SK-N-SH (cell line): ENCODE data around the gene LCORL. TPM values are rescaled to one million over a fixed set of nuclear protein-coding genes. Genes with fewer than 3 reads are reported as not detected.

Experiments used
- CTCF ChIA-PET: fragments of 300-600, 350-600 bp; formaldehyde crosslinking; extraction: SDS; loops from one replicate; lab custom pipeline; 2021; lab: Yijun Ruan, JAX
- POLR2A ChIA-PET: fragments of 350-600 bp; sonication (Branson Sonifier 250); formaldehyde crosslinking; extraction: SDS; loops from one replicate; lab custom pipeline; 2020; ENCODE audit warnings: antibody characterized with exemption, inconsistent platforms; lab: Yijun Ruan, JAX
- DNase-seq: peaks from one replicate; pipeline ENCODE4 v3.0.0; 2012
- H2AFZ ChIP-seq: fragments of 200-600 bp; sonication (generic); 2 replicates; pipeline ENCODE4 v1.8.1; 2016; ENCODE audit warnings: antibody characterized with exemption, mild to moderate bottlenecking, low read depth
- H3F3A ChIP-seq: fragments of 200-600 bp; sonication (generic); replicated peaks from 2 replicates; pipeline ENCODE3; 2016; ENCODE audit warnings: antibody characterized with exemption, mild to moderate bottlenecking; ENCODE audit not compliant: insufficient read depth
- H3K27ac ChIP-seq, 2 experiments: fragments of 200-500 bp in 1 of 2; fragments of 200-600 bp in 1 of 2; sonication (Bioruptor generic) in 1 of 2; sonication (generic), shearing (Covaris generic) in 1 of 2; 2 replicates each; pipeline versions ENCODE4 v1.5.1 to v1.6.1; 2014 to 2016; ENCODE audit warnings: low read depth in 2 of 2, inconsistent platforms in 1 of 2, low read length in 1 of 2, mild to moderate bottlenecking in 1 of 2, mixed read lengths in 1 of 2
- H3K27me3 ChIP-seq: fragments of 200-600 bp; sonication (generic), shearing (Covaris generic); 2 replicates; pipeline ENCODE4 v1.6.1; 2016; ENCODE audit warnings: mixed run types; ENCODE audit not compliant: insufficient read depth
- H3K36me3 ChIP-seq, 2 experiments: fragments of 200-500 bp in 1 of 2; fragments of 200-600 bp in 1 of 2; sonication (Bioruptor generic) in 1 of 2; sonication (generic) in 1 of 2; replicated peaks in 1 of 2; 2 replicates each; pipeline versions ENCODE3 to v1.5.1; 2014 to 2016; ENCODE audit warnings: low read length in 1 of 2, mild to moderate bottlenecking in 1 of 2; ENCODE audit not compliant: insufficient read depth in 2 of 2, control insufficient read depth in 1 of 2
- H3K4me1 ChIP-seq, 2 experiments: fragments of 200-500 bp in 1 of 2; fragments of 200-600 bp in 1 of 2; sonication (Bioruptor generic) in 1 of 2; sonication (generic), shearing (Covaris generic) in 1 of 2; 2 replicates each; pipeline versions ENCODE4 v1.5.1 to v1.6.1; 2014 to 2016; ENCODE audit warnings: low read depth in 1 of 2, low read length in 1 of 2, mixed run types in 1 of 2; ENCODE audit not compliant: insufficient read depth in 2 of 2, control insufficient read depth in 1 of 2
- H3K4me2 ChIP-seq: fragments of 200-600 bp; sonication (generic), shearing (Covaris generic); 2 replicates; pipeline ENCODE4 v1.6.1; 2017; ENCODE audit warnings: mixed run types
- H3K4me3 ChIP-seq, 2 experiments: fragments of 200-500 bp in 1 of 2; fragments of 200-600 bp in 1 of 2; sonication (Bioruptor generic) in 1 of 2; sonication (generic), shearing (Covaris generic) in 1 of 2; 2 replicates each; pipeline versions ENCODE4 v1.5.1 to v1.8.1; 2014 to 2016; ENCODE audit warnings: low read depth in 2 of 2, inconsistent platforms in 1 of 2, low read length in 1 of 2, mild to moderate bottlenecking in 1 of 2, mixed read lengths in 1 of 2, moderate library complexity in 1 of 2
- H3K79me2 ChIP-seq: fragments of 200-600 bp; sonication (generic); 2 replicates; pipeline ENCODE4 v1.8.1; 2017; ENCODE audit warnings: mild to moderate bottlenecking; ENCODE audit not compliant: insufficient read depth
- H3K9ac ChIP-seq: fragments of 200-600 bp; sonication (generic); 2 replicates; pipeline ENCODE4 v1.6.1; 2017; ENCODE audit warnings: mixed run types
- H3K9me2 ChIP-seq: fragments of 200-600 bp; sonication (generic); 2 replicates; pipeline ENCODE4 v1.6.1; 2017; ENCODE audit warnings: mixed run types
- H3K9me3 ChIP-seq: fragments of 200-600 bp; sonication (generic); 2 replicates; pipeline ENCODE4 v1.6.1; 2017; ENCODE audit warnings: mixed run types, mild to moderate bottlenecking, moderate library complexity
- H4K20me1 ChIP-seq: fragments of 200-600 bp; sonication (generic); 2 replicates; pipeline ENCODE4 v1.6.1; 2017; ENCODE audit warnings: mild to moderate bottlenecking, mixed run types; ENCODE audit not compliant: insufficient read depth
- EP300 ChIP-seq, 2 experiments: IDR thresholded peaks; 2 replicates each; pipeline versions ENCODE4 v1.4.0 to v1.6.1; 2012; ENCODE audit warnings: borderline replicate concordance in 1 of 2, low read depth in 1 of 2, low read length in 1 of 2
- FOXJ3 ChIP-seq: sonication (generic); formaldehyde crosslinking; IDR thresholded peaks from 2 replicates; pipeline ENCODE4 v1.5.1; 2020; ENCODE audit warnings: mild to moderate bottlenecking, missing genetic modification reagents
- GABPA ChIP-seq: IDR thresholded peaks from 2 replicates; pipeline ENCODE4 v1.4.0; 2012; ENCODE audit warnings: low read depth, mild to moderate bottlenecking
- GATA2 ChIP-seq: sonication (generic); formaldehyde crosslinking; IDR thresholded peaks from 2 replicates; pipeline ENCODE4 v1.5.0; 2020; ENCODE audit warnings: mild to moderate bottlenecking, missing genetic modification reagents
- MEF2A ChIP-seq: IDR thresholded peaks from 2 replicates; pipeline ENCODE4 v1.4.0; 2012; ENCODE audit warnings: low read depth, borderline replicate concordance
- POLR2AphosphoS5 ChIP-seq: IDR thresholded peaks from 2 replicates; pipeline ENCODE4 v1.6.1; 2012; ENCODE audit warnings: low read depth, low read length
- RAD21 ChIP-seq: IDR thresholded peaks from 2 replicates; pipeline ENCODE4 v1.6.1; 2012; ENCODE audit warnings: mild to moderate bottlenecking, low read length
- RFX5 ChIP-seq: IDR thresholded peaks from 2 replicates; pipeline ENCODE4 v1.6.1; 2012; ENCODE audit warnings: mild to moderate bottlenecking, improper control_type of control experiment, low read length
- SIN3A ChIP-seq: IDR thresholded peaks from 2 replicates; pipeline ENCODE4 v1.6.1; 2012; ENCODE audit warnings: low read depth, mild to moderate bottlenecking, low read length, moderate library complexity, borderline replicate concordance
- TAF1 ChIP-seq: IDR thresholded peaks from 2 replicates; pipeline ENCODE4 v1.6.1; 2012; ENCODE audit warnings: low read depth, mild to moderate bottlenecking, low read length, moderate library complexity, borderline replicate concordance
- TEAD4 ChIP-seq: IDR thresholded peaks from 2 replicates; pipeline ENCODE4 v1.4.0; 2012; ENCODE audit warnings: mild to moderate bottlenecking, borderline replicate concordance; ENCODE audit not compliant: insufficient read depth
- WGBS: methylation state at CpG from one replicate; pipeline ENCODE4 v1.1.6; 2017; ENCODE audit warnings: low lambda C conversion rate; 5-methylcytosine and 5-hydroxymethylcytosine counted together
- polyA plus RNA-seq, 3 experiments: library from polyadenylated mRNA; depleted of rRNA; stranded (reverse); fragments of >200 nt; gene quantifications; 2 replicates each; pipeline ENCODE4 v1.2.3, GENCODE V29; 2012
- TF ChIP-seq, protein P1 (sequence below): fragments of 200-600 bp; sonication (generic); IDR thresholded peaks from 2 replicates; pipeline ENCODE4 v1.6.1; 2017; ENCODE audit warnings: antibody characterized with exemption, mild to moderate bottlenecking, moderate library complexity
- TF ChIP-seq, protein P2 (sequence below): fragments of 150-350 bp; IDR thresholded peaks from 2 replicates; pipeline ENCODE4 v1.6.1; 2016; ENCODE audit warnings: mild to moderate bottlenecking, low read depth, low read length
- TF ChIP-seq, protein P3 (sequence below): IDR thresholded peaks from 2 replicates; pipeline ENCODE4 v1.4.0; 2012; ENCODE audit warnings: low read depth, borderline replicate concordance

LCORL gene
- polyA plus RNA-seq, 1 of the 3 experiments (the other 2 are of a cell fraction), result 1.9 TPM

DNA sequence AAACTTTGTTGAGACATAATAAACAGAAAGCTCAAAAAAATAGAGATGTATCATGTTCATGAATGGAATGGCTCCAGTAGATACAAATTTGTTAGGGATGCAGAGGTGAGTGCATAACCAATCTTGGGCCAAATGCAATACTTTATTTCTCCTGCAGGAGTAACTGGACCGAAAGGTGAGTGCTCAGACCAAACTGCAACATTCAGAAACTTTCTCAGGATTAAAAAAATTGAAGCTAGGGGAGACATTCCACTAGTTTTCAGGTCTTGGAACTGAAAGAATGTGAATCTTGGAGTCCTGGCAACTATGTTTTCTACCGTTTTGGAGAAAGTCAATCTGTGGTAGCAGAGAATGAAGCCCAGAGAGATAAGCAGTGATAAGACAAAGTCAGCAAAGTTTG lies 21.2 kb upstream of the LCORL start:
- CTCF ChIA-PET, result interaction anchor here (1.3 kb wide), 1 partner anchor 11 kb away, joined by 4 read pairs; no protein-coding TSS in a partner anchor
- H3K9me3 ChIP-seq, result no peaks in the 10 kb centered on the region
- TF ChIP-seq EP300 (IDR thresholded peaks at IDR 0.05; ENCODE audit: borderline replicate concordance in 1 of 2, low read depth in 1 of 2, low read length in 1 of 2), result no peak
- TF ChIP-seq POLR2AphosphoS5, result no peak
- no peak for TF ChIP-seq FOXJ3 (CRISPR knock-in tag)
- no peak for TF ChIP-seq RFX5
- TF ChIP-seq, protein P1, sequence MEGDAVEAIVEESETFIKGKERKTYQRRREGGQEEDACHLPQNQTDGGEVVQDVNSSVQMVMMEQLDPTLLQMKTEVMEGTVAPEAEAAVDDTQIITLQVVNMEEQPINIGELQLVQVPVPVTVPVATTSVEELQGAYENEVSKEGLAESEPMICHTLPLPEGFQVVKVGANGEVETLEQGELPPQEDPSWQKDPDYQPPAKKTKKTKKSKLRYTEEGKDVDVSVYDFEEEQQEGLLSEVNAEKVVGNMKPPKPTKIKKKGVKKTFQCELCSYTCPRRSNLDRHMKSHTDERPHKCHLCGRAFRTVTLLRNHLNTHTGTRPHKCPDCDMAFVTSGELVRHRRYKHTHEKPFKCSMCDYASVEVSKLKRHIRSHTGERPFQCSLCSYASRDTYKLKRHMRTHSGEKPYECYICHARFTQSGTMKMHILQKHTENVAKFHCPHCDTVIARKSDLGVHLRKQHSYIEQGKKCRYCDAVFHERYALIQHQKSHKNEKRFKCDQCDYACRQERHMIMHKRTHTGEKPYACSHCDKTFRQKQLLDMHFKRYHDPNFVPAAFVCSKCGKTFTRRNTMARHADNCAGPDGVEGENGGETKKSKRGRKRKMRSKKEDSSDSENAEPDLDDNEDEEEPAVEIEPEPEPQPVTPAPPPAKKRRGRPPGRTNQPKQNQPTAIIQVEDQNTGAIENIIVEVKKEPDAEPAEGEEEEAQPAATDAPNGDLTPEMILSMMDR, result peak; percentile 31
- no peak for TF ChIP-seq TEAD4
- H3K27ac ChIP-seq, result no peak overlapping the region
- H4K20me1 ChIP-seq, result no peaks in the 10 kb centered on the region
- no peaks in the 10 kb centered on the region for H3F3A ChIP-seq
- H3K79me2 ChIP-seq, result no peaks in the 10 kb centered on the region
- no peak for DNase-seq
- no peaks in the 10 kb centered on the region for H3K9me2 ChIP-seq
- H3K4me2 ChIP-seq, result no peak overlapping the region
- no peak overlapping the region for H3K9ac ChIP-seq
- H3K36me3 ChIP-seq, result no peaks in the 10 kb centered on the region
- H3K27me3 ChIP-seq, result no peaks in the 10 kb centered on the region
- POLR2A ChIA-PET, result no interaction called here
- WGBS, result 7% methylated on average over 2 of the region's 2 CpGs
- H3K4me1 ChIP-seq, result no peaks in the 10 kb centered on the region
- H2AFZ ChIP-seq, result no peak overlapping the region
- H3K4me3 ChIP-seq, result no peak overlapping the region

DNA sequence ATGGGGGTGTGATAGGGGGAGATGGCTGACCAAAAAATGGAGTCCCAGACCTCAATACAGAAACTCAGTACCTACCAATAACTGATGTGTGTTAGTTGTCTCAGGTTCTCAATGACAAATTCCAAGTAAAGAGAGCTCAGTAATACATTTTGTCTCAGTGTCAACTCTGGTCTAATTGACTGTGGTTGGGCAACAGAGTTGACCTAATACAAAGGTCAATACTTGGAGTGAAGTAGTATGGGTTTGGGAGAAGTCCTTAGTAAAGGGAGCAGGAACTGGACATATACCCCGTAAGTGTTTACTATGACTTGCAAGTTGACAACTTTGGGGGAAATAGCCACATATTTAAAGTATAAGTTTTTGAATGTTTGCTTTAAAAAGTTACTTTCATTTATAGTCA lies 20.5 kb upstream of the LCORL start:
- POLR2A ChIA-PET, result no interaction called here
- Histone ChIP-seq H3K4me1 (no peaks in the 10 kb centered on the region), H4K20me1 (no peaks in the 10 kb centered on the region), H3K27ac (no peak overlapping the region), H3K9me2 (no peaks in the 10 kb centered on the region), H3K27me3 (no peaks in the 10 kb centered on the region), H3K4me3 (no peak overlapping the region), H3K4me2 (no peak overlapping the region), H3K36me3 (no peaks in the 10 kb centered on the region), H3F3A (no peaks in the 10 kb centered on the region), H3K9ac (no peak overlapping the region), H3K79me2 (no peaks in the 10 kb centered on the region), H2AFZ (no peak overlapping the region), H3K9me3 (no peaks in the 10 kb centered on the region)
- CTCF ChIA-PET, result interaction anchor here (1.3 kb wide), 1 partner anchor 12 kb away, joined by 4 read pairs; no protein-coding TSS in a partner anchor
- no peak for DNase-seq
- TF ChIP-seq SIN3A (no peak), RAD21 (no peak), TAF1 (no peak), GABPA (no peak), RFX5 (no peak), MEF2A (no peak), GATA2 (no peak), FOXJ3 (CRISPR knock-in tag) (no peak)
- TF ChIP-seq, protein P1, result no peak
- TF ChIP-seq, protein P2, sequence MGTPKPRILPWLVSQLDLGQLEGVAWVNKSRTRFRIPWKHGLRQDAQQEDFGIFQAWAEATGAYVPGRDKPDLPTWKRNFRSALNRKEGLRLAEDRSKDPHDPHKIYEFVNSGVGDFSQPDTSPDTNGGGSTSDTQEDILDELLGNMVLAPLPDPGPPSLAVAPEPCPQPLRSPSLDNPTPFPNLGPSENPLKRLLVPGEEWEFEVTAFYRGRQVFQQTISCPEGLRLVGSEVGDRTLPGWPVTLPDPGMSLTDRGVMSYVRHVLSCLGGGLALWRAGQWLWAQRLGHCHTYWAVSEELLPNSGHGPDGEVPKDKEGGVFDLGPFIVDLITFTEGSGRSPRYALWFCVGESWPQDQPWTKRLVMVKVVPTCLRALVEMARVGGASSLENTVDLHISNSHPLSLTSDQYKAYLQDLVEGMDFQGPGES, result no peak
- TF ChIP-seq, protein P3, sequence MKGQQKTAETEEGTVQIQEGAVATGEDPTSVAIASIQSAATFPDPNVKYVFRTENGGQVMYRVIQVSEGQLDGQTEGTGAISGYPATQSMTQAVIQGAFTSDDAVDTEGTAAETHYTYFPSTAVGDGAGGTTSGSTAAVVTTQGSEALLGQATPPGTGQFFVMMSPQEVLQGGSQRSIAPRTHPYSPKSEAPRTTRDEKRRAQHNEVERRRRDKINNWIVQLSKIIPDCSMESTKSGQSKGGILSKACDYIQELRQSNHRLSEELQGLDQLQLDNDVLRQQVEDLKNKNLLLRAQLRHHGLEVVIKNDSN, result no peak
- 83% methylated on average over 1 of the region's 1 CpG for WGBS
